Liver (tissue), 9 donors: Measurements from ENCODE around the gene TSHZ3. TPM values are rescaled to one million over a fixed set of nuclear protein-coding genes. Genes with fewer than 3 reads are reported as not detected.

Experiments used
- DNase-seq: peaks from one replicate; pipeline ENCODE4 v3.0.0-alpha.2; 2017; ENCODE audit warnings: low spot score
- H3K27ac ChIP-seq, 2 donors: one replicate each; pipeline ENCODE4 v1.7.0; 2013; ENCODE audit warnings: inconsistent platforms in 2 of 2, low read length in 2 of 2, control low read depth in 1 of 2, low read depth in 1 of 2, mild to moderate bottlenecking in 1 of 2
- H3K27me3 ChIP-seq, 4 donors: one replicate each; pipeline versions ENCODE4 v1.6.1 to v1.7.0; 2013; ENCODE audit warnings: low read length in 3 of 4, inconsistent platforms in 1 of 4, mild to moderate bottlenecking in 1 of 4, moderate library complexity in 1 of 4; ENCODE audit not compliant: control insufficient read depth in 4 of 4, insufficient read depth in 4 of 4
- H3K36me3 ChIP-seq, 4 donors: one replicate each; pipeline versions ENCODE4 v1.6.1 to v1.7.0; 2013; ENCODE audit warnings: low read length in 3 of 4, mild to moderate bottlenecking in 3 of 4, low read depth in 1 of 4, moderate library complexity in 1 of 4; ENCODE audit not compliant: control insufficient read depth in 4 of 4, insufficient read depth in 3 of 4
- H3K4me1 ChIP-seq, 4 donors: one replicate each; pipeline versions ENCODE4 v1.6.1 to v1.7.0; 2013; ENCODE audit warnings: low read length in 3 of 4, mild to moderate bottlenecking in 3 of 4, moderate library complexity in 1 of 4; ENCODE audit not compliant: control insufficient read depth in 4 of 4, insufficient read depth in 4 of 4
- H3K4me3 ChIP-seq, 3 donors: one replicate each; pipeline versions ENCODE4 v1.6.1 to v1.7.0; 2013; ENCODE audit warnings: low read length in 3 of 3, control low read depth in 1 of 3, low read depth in 1 of 3, mild to moderate bottlenecking in 1 of 3
- H3K9ac ChIP-seq, 2 donors: one replicate each; pipeline ENCODE4 v1.7.0; 2013; ENCODE audit warnings: low read length in 2 of 2, mild to moderate bottlenecking in 2 of 2, moderate library complexity in 2 of 2, control low read depth in 1 of 2, low read depth in 1 of 2
- H3K9me3 ChIP-seq, 4 donors: one replicate each; pipeline versions ENCODE4 v1.6.1 to v1.7.0; 2013; ENCODE audit warnings: low read length in 3 of 4; ENCODE audit not compliant: control insufficient read depth in 4 of 4
- ATF3 ChIP-seq: IDR thresholded peaks from 2 replicates; pipeline ENCODE4 v1.6.1; 2016; ENCODE audit warnings: antibody characterized with exemption
- CTCF ChIP-seq: fragments of 150-350 bp; IDR thresholded peaks from 2 replicates; pipeline ENCODE4 v1.5.1; 2017; ENCODE audit warnings: improper control_type of control experiment, low read depth, low read length; ENCODE audit not compliant: missing input control
- EGR1 ChIP-seq, 2 donors: IDR thresholded peaks; 2 replicates each; pipeline ENCODE4 v1.6.1; 2016 to 2018; ENCODE audit warnings: antibody characterized with exemption in 2 of 2, low read depth in 2 of 2
- FOXA1 ChIP-seq: IDR thresholded peaks from 2 replicates; pipeline ENCODE4 v1.6.1; 2016; ENCODE audit warnings: antibody characterized with exemption
- FOXA2 ChIP-seq: IDR thresholded peaks from 2 replicates; pipeline ENCODE4 v1.6.1; 2016; ENCODE audit warnings: antibody characterized with exemption
- GABPA ChIP-seq, 2 donors: IDR thresholded peaks in 1 of 2; conservative IDR thresholded peaks in 1 of 2; 2 replicates each; pipeline ENCODE4 v1.6.1; 2016; ENCODE audit warnings: antibody characterized with exemption in 2 of 2, mild to moderate bottlenecking in 1 of 2, moderate library complexity in 1 of 2
- HNF4A ChIP-seq, 2 donors: conservative IDR thresholded peaks; 2 replicates each; pipeline ENCODE4 v1.6.1; 2016; ENCODE audit warnings: antibody characterized with exemption in 2 of 2, mild to moderate bottlenecking in 2 of 2
- HNF4G ChIP-seq: IDR thresholded peaks from 2 replicates; pipeline ENCODE4 v1.6.1; 2016; ENCODE audit warnings: antibody characterized with exemption
- JUND ChIP-seq, 2 donors: IDR thresholded peaks; 2 replicates each; pipeline ENCODE4 v1.6.1; 2016; ENCODE audit warnings: antibody characterized with exemption in 2 of 2
- MAX ChIP-seq: IDR thresholded peaks from 2 replicates; pipeline ENCODE4 v1.6.1; 2016; ENCODE audit warnings: antibody characterized with exemption
- NR2F2 ChIP-seq: IDR thresholded peaks from 2 replicates; pipeline ENCODE4 v1.6.1; 2016; ENCODE audit warnings: antibody characterized with exemption
- RAD21 ChIP-seq, 2 donors: IDR thresholded peaks; 2 replicates each; pipeline ENCODE4 v1.6.1; 2016; ENCODE audit warnings: antibody characterized with exemption in 2 of 2, mild to moderate bottlenecking in 2 of 2
- REST ChIP-seq: IDR thresholded peaks from 2 replicates; pipeline ENCODE4 v1.6.1; 2016; ENCODE audit warnings: antibody characterized with exemption, mild to moderate bottlenecking
- RXRA ChIP-seq, 2 donors: IDR thresholded peaks; 2 replicates each; pipeline ENCODE4 v1.6.1; 2017 to 2018; ENCODE audit warnings: antibody characterized with exemption in 2 of 2, mild to moderate bottlenecking in 1 of 2
- SP1 ChIP-seq: IDR thresholded peaks from 2 replicates; pipeline ENCODE4 v1.6.1; 2018; ENCODE audit warnings: antibody characterized with exemption, mild to moderate bottlenecking
- TAF1 ChIP-seq: conservative IDR thresholded peaks from 2 replicates; pipeline ENCODE4 v1.6.1; 2016; ENCODE audit warnings: antibody characterized with exemption, mild to moderate bottlenecking
- YY1 ChIP-seq: IDR thresholded peaks from 2 replicates; pipeline ENCODE4 v1.6.1; 2016; ENCODE audit warnings: antibody characterized with exemption, mild to moderate bottlenecking
- ZBTB33 ChIP-seq: IDR thresholded peaks from 2 replicates; pipeline ENCODE4 v1.6.1; 2016; ENCODE audit warnings: antibody characterized with exemption
- whole genome bisulfite sequencing: extraction: QIAGEN DNeasy Blood & Tissue Kit; methylation state at CpG from one replicate; pipeline ENCODE4 v1.1.7; 2013; 5-methylcytosine and 5-hydroxymethylcytosine counted together
- polyA plus RNA-seq, 2 donors: library from polyadenylated mRNA; stranded (reverse) in 1 of 2; unstranded in 1 of 2; fragments of 200-250 nt in 1 of 2; fragments of >200 nt in 1 of 2; fragmentation: Nextera tagmentation in 1 of 2; extraction: Ambion mirVana in 1 of 2; gene quantifications; one replicate each; pipeline versions ENCODE4 v1.2.1 to v1.2.3, GENCODE V29; 2013 to 2015
- total RNA-seq, 2 donors: library from RNA; depleted of rRNA; stranded (reverse); fragments of >200 nt; gene quantifications; one replicate each; pipeline ENCODE4 v1.2.3, GENCODE V29; 2014
- donor health status: healthy.
- donor health status: healthy.
- donor health status: healthy.
- donor health status: healthy.
- donor health status: healthy.

Gene TSHZ3
- total and polyA plus RNA-seq, 4 donors: 0.42 to 3.3 (median 0.68) TPM

GRCh38 chr19:31260171-31260933, 88.9 kb downstream of the TSHZ3 start:
- no peaks in the 10 kb centered on the region for H3K4me1 ChIP-seq
- H3K9me3 ChIP-seq: peaks cover 0 to 1% (median 0%) of the 10 kb centered on the region in 4 donors
- H3K9ac ChIP-seq: no peak overlapping the region
- no peak for TF ChIP-seq ATF3
- no peak for TF ChIP-seq CTCF
- no peak for TF ChIP-seq NR2F2
- TF ChIP-seq GABPA (IDR thresholded peaks at IDR 0.05 in 1 of 2, conservative IDR thresholded peaks at IDR 0.05 in 1 of 2): no peak
- no peak for TF ChIP-seq RAD21 (IDR thresholded peaks at IDR 0.05)
- no peak for TF ChIP-seq RXRA (IDR thresholded peaks at IDR 0.05)
- no peak for TF ChIP-seq SP1
- no peak for TF ChIP-seq YY1
- TF ChIP-seq ZBTB33: no peak
- no peak for TF ChIP-seq REST
- TF ChIP-seq HNF4G: no peak
- no peak for TF ChIP-seq FOXA2
- no peak for TF ChIP-seq HNF4A (conservative IDR thresholded peaks at IDR 0.05)
- no peak for TF ChIP-seq MAX
- TF ChIP-seq TAF1: no peak
- no peak for TF ChIP-seq EGR1 (IDR thresholded peaks at IDR 0.05; ENCODE audit: low read depth in 2 of 2)
- TF ChIP-seq JUND (IDR thresholded peaks at IDR 0.05): no peak
- no peak for TF ChIP-seq FOXA1
- no peak for DNase-seq
- peaks cover 0 to 8% (median under 1%) of the 10 kb centered on the region in 4 donors for H3K27me3 ChIP-seq
- H3K27ac ChIP-seq: no peak overlapping the region
- no peaks in the 10 kb centered on the region for H3K36me3 ChIP-seq
- H3K4me3 ChIP-seq: no peak overlapping the region
- WGBS: 77% methylated on average over 7 of the region's 7 CpGs
